Sigmoid colon (tissue), 4 donors: ENCODE data around the gene ELOVL5.

Experiments
- POLR2A ChIP-seq, 2 donors: fragments of 450-650 bp; IDR thresholded peaks; one replicate each; pipeline ENCODE4 v1.6.1; 2016; ENCODE audit warnings: antibody characterized with exemption in 2 of 2, mild to moderate bottlenecking in 2 of 2, moderate library complexity in 2 of 2
- POLR2AphosphoS5 ChIP-seq, 4 donors: sonication (generic); formaldehyde crosslinking; IDR thresholded peaks; one replicate each; pipeline ENCODE4 v1.6.1; 2017; ENCODE audit warnings: antibody characterized with exemption in 4 of 4
- TF ChIP-seq, protein P1 (sequence below), 4 experiments: fragments of 450-650 bp in 3 of 4; fragments of 200-600 bp in 1 of 4; IDR thresholded peaks; one replicate each; pipeline ENCODE4 v1.5.1; 2016 to 2019; ENCODE audit warnings: antibody characterized with exemption in 4 of 4, mild to moderate bottlenecking in 3 of 4, moderate library complexity in 2 of 4

DNA sequence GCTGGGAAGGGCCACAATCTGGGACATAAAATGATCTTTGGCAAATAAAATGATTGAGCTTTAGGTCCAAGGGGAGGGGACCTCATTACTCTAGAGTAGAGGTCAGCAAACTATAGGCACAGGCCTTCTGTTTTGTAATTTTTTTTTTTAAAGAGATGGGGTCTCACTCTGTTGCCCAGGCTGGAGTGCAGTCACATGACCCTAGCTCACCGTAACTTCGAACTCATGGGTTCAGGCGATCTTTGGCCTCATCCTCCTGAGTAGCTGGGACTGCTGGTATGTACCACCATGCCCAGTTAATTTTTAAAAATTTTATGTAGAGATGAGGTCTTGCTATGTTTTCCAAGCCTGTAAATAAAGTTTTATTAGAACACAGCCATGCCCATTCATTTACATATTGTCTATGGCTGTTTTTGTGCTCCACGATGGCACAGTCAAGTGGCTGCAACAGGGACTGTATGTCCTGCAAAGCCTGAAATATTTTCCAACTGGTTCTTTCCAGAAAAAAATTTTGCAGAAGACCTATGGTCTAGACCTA lies 82.1 kb downstream of the ELOVL5 start:
- TF ChIP-seq, protein P1, sequence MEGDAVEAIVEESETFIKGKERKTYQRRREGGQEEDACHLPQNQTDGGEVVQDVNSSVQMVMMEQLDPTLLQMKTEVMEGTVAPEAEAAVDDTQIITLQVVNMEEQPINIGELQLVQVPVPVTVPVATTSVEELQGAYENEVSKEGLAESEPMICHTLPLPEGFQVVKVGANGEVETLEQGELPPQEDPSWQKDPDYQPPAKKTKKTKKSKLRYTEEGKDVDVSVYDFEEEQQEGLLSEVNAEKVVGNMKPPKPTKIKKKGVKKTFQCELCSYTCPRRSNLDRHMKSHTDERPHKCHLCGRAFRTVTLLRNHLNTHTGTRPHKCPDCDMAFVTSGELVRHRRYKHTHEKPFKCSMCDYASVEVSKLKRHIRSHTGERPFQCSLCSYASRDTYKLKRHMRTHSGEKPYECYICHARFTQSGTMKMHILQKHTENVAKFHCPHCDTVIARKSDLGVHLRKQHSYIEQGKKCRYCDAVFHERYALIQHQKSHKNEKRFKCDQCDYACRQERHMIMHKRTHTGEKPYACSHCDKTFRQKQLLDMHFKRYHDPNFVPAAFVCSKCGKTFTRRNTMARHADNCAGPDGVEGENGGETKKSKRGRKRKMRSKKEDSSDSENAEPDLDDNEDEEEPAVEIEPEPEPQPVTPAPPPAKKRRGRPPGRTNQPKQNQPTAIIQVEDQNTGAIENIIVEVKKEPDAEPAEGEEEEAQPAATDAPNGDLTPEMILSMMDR (IDR thresholded peaks at IDR 0.05) = no peak
- TF ChIP-seq POLR2AphosphoS5 (IDR thresholded peaks at IDR 0.05) (no peak), POLR2A (IDR thresholded peaks at IDR 0.05) (no peak)
